RWPE2 (cell line): Measurements from ENCODE around the gene METTL26.

Experiments
- ATAC-seq: fragments of 200-7000 bp; cut with Tn5 transposase; 3 replicates; pipeline ENCODE4 v1.9.1; 2021; ENCODE audit warnings: low read depth
- DNase-seq: peaks from one replicate; pipeline ENCODE4 v3.0.0-alpha.2; 2020; ENCODE audit warnings: low spot score
- H3K27ac ChIP-seq: fragments of 450-650 bp; 2 replicates; pipeline ENCODE4 v1.5.1; 2017; ENCODE audit warnings: mild to moderate bottlenecking; ENCODE audit not compliant: poor library complexity, severe bottlenecking
- H3K27me3 ChIP-seq: fragments of 250-450 bp; sonication (Bioruptor Pico); 2 replicates; pipeline ENCODE4 v1.5.1; 2021; ENCODE audit warnings: mild to moderate bottlenecking, moderate library complexity; ENCODE audit not compliant: insufficient read depth, poor library complexity, severe bottlenecking
- H3K36me3 ChIP-seq: fragments of 250-450 bp; sonication (Bioruptor Pico); 2 replicates; pipeline ENCODE4 v1.5.1; 2020; ENCODE audit warnings: low read depth, mild to moderate bottlenecking, moderate library complexity
- H3K4me1 ChIP-seq: fragments of 250-450 bp; sonication (Bioruptor Pico); 2 replicates; pipeline ENCODE4 v1.5.1; 2021; ENCODE audit warnings: mild to moderate bottlenecking, moderate library complexity; ENCODE audit not compliant: insufficient read depth, poor library complexity, severe bottlenecking
- H3K4me3 ChIP-seq: fragments of 250-450 bp; sonication (Bioruptor Pico); 2 replicates; pipeline ENCODE4 v1.5.1; 2021; ENCODE audit warnings: mild to moderate bottlenecking, moderate library complexity; ENCODE audit not compliant: severe bottlenecking
- H3K9me3 ChIP-seq: fragments of 250-450 bp; sonication (Bioruptor Pico); 2 replicates; pipeline ENCODE4 v1.5.1; 2021; ENCODE audit warnings: mild to moderate bottlenecking, moderate library complexity; ENCODE audit not compliant: severe bottlenecking
- TF ChIP-seq, protein P1 (sequence below): fragments of 450-650 bp; IDR thresholded peaks from one replicate; pipeline ENCODE4 v1.5.1; 2017; ENCODE audit warnings: mild to moderate bottlenecking, moderate library complexity; ENCODE audit not compliant: poor library complexity, severe bottlenecking

Gene METTL26

DNA sequence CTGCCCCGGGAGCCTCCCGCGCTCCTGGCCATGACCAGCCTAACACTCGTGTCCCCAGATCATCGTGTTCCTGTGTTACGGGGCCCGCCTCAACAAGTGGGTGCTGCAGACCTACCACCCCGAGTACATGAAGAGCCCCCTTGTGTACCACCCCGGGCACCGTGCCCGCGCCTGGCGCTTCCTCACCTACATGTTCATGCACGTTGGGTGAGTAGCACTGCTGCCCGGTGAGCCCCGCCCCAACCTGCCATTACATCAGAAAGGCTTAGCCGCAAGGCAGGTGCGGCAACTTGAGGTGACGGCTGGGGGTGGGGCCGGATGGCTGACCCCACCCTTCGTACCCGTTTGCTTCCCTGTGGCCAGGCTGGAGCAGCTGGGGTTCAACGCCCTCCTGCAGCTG, 40.8 kb upstream of the METTL26 start:
- H3K27me3 ChIP-seq: no peaks in the 10 kb centered on the region
- H3K27ac ChIP-seq: peak overlapping the region; percentile 72
- peak; percentile 97 for DNase-seq
- ATAC-seq: peak; percentile 44
- H3K4me3 ChIP-seq: peak overlapping the region; percentile 26
- H3K36me3 ChIP-seq: peaks cover 31% of the 10 kb centered on the region
- peaks cover 19% of the 10 kb centered on the region for H3K4me1 ChIP-seq
- TF ChIP-seq, protein P1, sequence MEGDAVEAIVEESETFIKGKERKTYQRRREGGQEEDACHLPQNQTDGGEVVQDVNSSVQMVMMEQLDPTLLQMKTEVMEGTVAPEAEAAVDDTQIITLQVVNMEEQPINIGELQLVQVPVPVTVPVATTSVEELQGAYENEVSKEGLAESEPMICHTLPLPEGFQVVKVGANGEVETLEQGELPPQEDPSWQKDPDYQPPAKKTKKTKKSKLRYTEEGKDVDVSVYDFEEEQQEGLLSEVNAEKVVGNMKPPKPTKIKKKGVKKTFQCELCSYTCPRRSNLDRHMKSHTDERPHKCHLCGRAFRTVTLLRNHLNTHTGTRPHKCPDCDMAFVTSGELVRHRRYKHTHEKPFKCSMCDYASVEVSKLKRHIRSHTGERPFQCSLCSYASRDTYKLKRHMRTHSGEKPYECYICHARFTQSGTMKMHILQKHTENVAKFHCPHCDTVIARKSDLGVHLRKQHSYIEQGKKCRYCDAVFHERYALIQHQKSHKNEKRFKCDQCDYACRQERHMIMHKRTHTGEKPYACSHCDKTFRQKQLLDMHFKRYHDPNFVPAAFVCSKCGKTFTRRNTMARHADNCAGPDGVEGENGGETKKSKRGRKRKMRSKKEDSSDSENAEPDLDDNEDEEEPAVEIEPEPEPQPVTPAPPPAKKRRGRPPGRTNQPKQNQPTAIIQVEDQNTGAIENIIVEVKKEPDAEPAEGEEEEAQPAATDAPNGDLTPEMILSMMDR: no peak
- H3K9me3 ChIP-seq: no peaks in the 10 kb centered on the region

DNA sequence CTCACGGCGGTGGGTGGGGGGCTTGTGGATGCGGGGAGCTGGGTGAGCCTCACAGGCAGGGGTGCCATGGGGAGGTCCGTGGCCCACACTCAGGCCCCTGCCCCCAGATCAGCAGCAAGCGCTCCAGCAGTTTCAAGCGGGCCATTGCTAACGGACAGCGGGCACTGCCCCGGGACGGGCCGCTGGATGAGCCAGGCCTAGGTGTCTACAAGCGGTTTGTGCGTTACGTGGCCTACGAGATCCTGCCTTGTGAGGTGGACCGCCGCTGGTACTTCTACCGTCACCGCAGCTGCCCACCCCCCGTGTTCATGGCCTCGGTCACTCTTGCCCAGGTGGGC, 40.4 kb upstream of the METTL26 start:
- Histone ChIP-seq H3K9me3 (no peaks in the 10 kb centered on the region), H3K4me1 (peaks cover 15% of the 10 kb centered on the region), H3K27ac (peak overlapping the region; percentile 72), H3K4me3 (no peak overlapping the region), H3K36me3 (peaks cover 29% of the 10 kb centered on the region), H3K27me3 (no peaks in the 10 kb centered on the region)
- ATAC-seq (no peak), DNase-seq (no peak)
- TF ChIP-seq, protein P1: no peak

DNA sequence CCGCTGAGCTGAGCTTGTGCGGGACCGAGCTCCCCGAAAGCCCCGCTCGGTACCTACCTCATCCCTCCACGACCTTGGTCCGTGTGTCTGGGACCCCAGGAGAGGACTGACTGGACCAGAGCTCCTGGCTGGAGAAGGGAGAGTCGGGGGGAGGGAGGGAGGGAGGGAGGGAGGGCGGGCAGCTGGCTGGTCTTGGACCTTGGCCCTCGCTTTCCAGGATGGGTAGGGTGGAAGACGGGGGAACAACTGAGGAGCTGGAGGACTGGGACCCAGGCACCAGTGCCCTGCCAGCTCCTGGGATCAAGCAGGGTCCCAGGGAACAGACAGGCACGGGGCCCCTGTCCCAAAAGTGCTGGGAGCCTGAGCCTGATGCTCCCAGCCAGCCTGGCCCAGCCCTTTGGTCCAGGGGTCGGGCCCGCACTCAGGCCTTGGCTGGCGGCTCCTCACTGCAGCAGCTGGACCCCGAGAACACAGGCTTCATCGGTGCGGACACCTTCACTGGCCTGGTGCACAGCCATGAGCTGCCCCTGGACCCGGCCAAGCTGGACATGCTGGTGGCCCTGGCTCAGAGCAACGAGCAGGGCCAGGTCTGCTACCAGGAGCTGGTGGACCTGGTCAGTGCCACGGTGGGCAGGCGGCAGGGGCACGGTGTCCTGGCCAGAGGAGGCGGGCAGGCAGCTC, 39.9 kb upstream of the METTL26 start:
- peak overlapping the region; percentile 72 for H3K27ac ChIP-seq

DNA sequence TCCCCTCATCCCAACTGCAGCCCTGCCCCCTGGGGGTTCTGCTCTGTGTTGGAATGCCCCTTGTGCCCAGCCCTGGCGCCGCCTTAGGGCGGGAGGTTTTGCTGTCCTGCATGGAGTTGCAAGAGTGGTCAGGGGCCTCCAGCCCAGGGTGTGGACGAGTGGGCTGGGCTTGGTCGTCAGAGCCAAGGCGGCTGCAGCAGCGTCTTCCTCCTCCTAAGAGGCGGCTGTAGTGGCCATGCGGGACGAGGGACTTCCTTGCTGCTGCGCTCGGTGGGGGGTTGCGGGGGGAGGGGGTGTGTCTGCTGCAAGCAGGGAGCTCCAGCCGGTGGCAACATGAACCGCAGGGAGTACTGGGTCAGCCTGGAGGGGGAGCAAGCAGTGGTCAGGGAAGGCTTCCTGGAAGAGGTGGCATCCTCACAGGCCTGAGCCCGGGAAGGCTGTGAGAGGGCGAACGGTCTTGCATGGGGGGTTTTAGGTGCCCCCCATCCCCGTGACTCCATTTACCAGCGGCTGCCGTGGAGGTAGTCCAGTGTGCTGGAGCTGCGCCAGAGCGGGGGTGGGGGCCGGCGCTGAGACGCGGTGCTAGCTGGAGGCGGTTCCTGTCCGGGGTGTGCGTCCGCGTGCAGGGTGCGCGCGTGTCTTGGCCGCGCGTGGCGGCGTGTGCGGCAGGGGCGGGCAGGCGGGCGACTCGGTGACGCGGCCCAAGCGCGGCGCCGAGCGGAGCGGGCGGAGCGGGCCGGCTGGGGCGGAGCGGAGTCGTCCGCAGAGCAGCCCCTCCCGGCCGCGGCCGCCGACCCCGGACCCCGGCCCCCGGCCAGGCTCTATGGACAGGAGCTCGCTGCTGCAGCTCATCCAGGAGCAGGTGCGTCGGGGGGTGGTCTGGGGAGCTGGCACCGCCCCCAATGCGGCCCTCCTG, 39.1 kb upstream of the METTL26 start, which contains the start of gene RHBDL1:
Gene RHBDL1 (plus strand): TSS at position 704 of the 916 bp plus-strand sequence. CDS start 120 bp downstream, at position 824.
- no peak for DNase-seq
- no peak within 1 kb of the TSS for H3K4me3 ChIP-seq
- no peaks in the 10 kb centered on the region for H3K27me3 ChIP-seq
- H3K36me3 ChIP-seq: peaks cover 37% of the 10 kb centered on the region
- peaks cover 13% of the 10 kb centered on the region for H3K4me1 ChIP-seq
- no peaks in the 10 kb centered on the region for H3K9me3 ChIP-seq
- H3K27ac ChIP-seq: peak within 1 kb of the TSS; percentile 72
- TF ChIP-seq, protein P1: no peak
- no peak for ATAC-seq

More for the DNA sequence above, 39.9 kb upstream of the METTL26 start:
- peaks cover 29% of the 10 kb centered on the region for H3K36me3 ChIP-seq
- TF ChIP-seq, protein P1: no peak
- ATAC-seq: no peak
- H3K9me3 ChIP-seq: no peaks in the 10 kb centered on the region
- H3K27me3 ChIP-seq: no peaks in the 10 kb centered on the region
- H3K4me3 ChIP-seq: no peak overlapping the region
- no peak for DNase-seq
- H3K4me1 ChIP-seq: peaks cover 13% of the 10 kb centered on the region
